Stimulated activated CD8-positive, alpha-beta memory T cell treated with anti-CD3 and anti-CD28 coated beads, Interleukin-2, amount 100 ng/mL, for 48 hours (primary cell): ENCODE results near the gene YKT6.
"Not testable (repeated sequence)": the region's sequence is repeated elsewhere in the genome, so short reads cannot be mapped to it uniquely, and the experiment has no call there.

Experiments
- DNase-seq, 2 donors: peaks; one replicate each; pipeline ENCODE4 v3.0.0-alpha.2; 2020; ENCODE audit warnings: low read depth in 2 of 2

YKT6 gene

DNA sequence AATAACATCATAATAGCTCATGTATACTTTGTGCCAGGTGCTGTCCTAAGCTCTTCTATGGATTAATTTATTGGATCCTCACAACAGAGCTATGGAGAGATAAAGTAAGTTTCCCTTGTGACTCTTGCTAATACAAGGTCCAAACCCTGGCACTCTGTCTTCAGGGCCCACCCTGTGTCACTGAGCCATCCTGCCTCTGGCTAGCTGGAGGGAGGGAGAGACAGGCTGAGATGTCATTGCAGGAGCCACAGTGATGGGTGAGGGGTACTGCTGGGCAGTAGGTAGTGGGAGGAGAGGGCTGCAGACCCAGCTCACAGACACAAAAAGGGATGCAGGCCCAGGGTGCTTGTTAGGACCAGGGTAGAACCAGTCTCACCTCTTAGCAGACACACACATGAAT lies 28.4 kb upstream of the YKT6 start:
- DNase-seq, result no peak

DNA sequence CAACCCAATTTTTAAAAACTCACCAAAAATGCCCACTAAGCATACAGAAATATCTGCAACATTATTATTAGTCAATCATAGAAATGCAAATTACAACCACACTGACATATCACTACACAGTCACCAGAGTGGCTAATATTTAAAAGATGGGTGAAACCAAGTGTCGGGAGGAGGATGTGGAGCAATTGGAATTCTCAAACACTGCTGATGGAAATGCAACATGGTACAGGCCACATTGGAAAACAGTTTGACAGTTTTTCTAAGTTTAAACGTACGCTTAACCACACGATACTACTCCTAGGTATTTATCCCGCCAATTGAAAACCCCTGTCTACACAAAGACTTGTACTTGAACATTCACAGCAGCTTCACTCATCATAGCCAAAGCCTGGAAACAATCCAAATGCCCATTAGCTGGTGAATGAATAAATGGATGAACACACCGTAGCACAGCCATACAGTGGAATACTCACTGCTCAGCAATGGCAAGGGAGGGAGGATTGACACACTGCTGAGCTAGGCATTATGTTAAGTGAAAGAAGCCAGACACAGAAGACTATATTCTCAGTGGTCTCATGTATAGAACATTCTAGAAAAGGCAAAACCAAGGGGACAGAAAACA lies 27.9 kb upstream of the YKT6 start:
- DNase-seq, result no peak

DNA sequence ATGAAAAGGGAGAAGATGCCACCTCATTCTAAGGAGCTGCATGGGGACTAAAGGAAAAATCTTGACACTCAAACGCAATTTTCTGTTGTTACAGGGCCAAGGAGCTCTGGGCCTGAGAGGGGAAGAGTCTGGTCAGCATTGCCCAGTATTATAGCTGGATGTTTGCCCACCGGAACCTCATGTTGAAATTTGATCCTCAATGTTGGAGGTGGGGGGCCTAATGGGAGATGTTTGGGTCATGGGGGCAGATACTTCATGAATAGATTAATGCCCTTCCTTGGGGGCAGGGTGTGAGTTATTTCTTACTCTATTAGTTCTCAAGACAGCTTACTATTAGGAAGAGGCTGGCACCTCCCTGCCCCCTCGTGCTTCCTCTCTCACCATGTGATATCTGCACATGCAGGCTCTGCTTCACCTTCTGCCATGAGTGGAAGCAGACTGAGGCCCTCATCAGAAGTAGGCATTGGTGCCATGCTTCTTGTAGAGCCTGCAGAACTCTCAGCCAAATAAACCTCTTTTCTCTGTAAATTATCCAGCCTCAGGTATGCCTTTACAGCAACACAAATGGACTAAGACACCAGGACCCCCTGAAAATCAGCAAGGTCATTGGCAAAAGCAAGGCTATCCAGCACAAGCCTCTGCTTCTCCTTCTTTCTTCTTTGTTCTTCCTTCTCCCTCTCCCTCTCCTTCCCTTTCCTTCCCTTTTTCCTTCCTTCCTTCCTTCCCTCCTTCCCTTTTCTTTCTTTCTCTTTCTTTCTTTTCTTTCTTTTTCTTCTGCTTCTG lies 26.7 kb upstream of the YKT6 start:
- DNase-seq, result no peak

DNA sequence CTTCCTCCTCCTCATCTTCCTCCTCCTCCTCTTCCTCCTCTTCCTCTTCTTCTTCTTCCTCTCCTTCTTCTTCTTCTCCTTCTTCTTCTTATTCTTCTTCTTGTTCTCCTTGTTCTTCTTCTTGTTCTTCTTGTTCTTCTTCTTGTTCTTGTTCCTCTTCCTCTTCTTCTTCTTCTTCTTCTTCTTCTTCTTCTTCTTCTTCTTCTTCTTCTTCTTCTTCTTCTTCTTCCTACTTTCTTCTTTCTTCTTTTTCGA lies 26.2 kb upstream of the YKT6 start:
- DNase-seq, result not testable (repeated sequence)

DNA sequence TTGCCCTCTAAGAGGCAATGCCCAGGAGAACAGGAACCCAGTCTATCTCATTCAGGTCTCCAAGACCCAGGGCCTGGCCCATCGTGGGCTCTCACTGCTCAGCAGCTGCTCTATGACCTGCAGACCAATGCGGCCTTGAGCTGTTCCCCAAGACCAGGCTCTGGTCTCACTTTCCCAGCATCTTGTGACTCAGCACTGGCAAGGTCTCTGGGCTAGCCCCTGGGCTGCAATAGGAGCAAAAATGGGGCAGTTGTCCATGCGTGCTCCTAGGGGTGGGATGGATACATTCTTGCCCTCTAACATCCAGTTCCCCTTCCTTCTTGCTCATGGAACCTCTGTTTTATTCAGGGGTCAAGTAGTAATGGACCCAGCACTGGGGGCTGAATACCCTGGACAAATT lies 25.0 kb upstream of the YKT6 start:
- no peak for DNase-seq

DNA sequence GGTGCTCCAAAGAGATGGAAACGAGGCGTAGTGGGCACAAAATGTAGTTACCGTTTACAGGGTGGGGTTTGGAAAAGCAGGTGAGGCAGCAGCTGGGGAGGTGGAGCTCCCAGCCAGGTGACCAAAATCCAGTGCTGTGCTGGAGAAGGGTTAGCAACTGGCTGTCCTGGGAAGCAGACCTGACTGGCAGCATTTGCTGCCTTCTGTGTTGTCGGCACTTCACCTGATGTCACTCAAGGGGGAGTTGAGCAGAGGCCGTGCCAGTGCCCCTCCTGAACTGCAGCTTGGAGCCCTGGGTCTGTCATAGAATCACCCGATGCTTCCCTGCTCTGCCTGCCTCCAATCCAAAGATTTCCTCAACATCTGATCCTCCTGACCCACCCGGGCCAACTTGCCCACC lies 24.3 kb upstream of the YKT6 start:
- no peak for DNase-seq

DNA sequence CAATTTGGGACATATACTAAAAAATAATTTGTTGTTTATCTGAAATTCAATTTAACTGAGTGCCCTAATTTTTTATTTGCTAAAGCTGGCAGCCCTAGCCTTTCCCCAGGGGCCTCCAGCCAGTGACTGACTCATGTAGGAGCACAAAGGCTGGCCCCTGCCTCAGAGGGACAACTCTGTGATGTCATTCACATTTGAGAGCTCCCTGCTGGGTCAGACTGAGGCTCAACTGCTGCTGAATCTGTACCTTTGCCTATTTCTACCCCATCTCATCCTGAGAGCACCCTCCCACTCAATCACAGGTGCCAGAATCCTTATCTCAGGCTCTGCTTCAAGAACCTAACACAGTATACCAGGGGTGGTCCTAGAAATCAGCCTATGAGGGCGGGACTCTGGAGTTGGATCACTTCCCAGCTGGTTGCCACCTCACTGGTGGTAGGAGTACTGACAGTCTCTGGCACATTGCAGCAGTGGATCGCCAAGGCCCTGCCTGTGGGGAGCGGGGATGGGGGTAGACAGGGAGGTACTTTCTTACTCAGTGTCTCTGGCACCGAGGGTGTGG lies 23.1 kb upstream of the YKT6 start:
- DNase-seq, result no peak

DNA sequence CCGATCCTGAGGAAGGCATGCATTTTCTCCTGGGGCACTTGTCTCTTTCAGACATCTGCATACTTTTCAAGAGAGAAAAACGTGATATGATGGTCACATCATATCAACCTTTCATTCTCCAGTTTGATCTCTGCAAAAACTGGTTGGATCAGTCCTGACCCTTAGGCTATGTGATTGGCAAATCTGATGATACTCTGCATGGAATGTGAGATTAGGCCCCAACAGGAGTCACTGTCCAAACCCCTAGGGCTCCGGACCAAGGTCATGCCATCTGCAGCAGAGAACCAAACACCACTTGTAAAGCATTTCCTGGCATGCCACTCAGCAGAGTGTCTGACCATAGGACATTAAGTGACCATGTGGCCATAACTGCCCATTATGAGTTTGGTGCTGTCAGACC lies 20.1 kb upstream of the YKT6 start:
- DNase-seq, result no peak

DNA sequence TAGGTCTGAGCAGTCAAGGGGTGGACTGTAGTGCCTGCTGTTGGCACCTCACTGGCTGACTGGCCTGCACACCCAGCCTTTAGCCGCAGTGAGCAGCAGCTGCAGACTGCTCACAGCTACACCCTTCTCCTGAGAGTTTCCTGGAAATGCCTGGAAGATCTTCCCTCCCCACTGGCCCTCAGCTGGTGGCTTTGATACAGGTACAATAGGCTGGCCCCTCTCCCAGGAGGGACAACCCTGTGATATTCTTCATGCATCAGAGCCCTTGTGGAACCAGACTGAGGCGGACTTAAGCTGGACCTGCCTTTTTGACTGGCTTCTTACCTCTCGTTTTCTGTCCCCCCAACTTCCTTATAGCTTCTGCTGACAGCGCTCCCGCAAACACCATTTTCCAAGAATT lies 18.0 kb upstream of the YKT6 start:
- no peak for DNase-seq

DNA sequence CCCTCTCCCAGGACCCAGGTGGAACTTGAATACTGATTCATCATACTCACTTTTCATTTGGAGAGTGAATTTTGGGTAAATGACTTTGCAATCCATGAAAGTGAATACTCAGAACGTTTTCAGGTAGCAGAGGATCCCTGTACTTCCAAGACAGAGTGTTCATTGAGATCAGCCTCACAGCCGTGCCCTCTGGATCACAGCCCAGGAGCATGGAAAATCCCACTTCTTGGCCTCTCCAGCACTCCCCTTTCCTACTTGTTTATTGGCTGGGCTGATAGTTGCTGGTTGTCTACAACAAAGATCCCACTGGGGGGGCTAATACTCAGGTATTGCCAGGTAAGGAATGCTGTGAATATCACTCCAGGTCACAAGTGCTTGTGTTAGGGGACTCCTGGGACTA lies 17.4 kb upstream of the YKT6 start:
- DNase-seq, result no peak

DNA sequence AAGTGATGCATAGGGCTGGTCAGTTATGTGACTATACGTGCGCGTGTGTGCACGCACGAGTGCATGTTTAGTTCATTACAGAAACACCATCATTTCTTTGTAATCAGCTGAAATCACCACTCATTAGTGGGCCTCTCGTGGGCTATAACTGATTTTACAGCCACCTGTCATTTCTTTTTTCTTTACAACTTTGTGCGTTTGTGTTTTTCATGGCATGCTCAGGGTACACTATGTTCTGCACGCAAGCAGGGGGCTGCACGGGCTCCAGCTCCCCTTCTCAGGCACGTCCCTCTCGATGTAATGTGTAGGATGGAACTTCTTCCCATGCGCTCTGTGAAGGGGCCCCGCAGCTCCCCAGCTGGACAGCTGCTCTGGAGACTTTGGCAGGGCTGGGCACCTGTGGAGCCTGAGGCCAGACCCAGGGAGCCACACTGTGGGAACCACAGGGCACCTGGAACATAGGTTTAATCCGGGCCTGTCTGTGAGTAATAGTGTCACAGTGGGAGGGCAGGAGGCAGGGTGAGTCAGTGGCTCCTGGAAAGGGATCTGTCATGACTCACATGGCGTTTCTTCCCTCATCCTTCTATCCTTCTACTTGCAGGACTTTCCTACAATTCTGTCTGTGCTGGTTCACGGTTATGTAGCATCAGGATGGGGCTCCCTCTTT lies 16.4 kb upstream of the YKT6 start:
- DNase-seq, result no peak

DNA sequence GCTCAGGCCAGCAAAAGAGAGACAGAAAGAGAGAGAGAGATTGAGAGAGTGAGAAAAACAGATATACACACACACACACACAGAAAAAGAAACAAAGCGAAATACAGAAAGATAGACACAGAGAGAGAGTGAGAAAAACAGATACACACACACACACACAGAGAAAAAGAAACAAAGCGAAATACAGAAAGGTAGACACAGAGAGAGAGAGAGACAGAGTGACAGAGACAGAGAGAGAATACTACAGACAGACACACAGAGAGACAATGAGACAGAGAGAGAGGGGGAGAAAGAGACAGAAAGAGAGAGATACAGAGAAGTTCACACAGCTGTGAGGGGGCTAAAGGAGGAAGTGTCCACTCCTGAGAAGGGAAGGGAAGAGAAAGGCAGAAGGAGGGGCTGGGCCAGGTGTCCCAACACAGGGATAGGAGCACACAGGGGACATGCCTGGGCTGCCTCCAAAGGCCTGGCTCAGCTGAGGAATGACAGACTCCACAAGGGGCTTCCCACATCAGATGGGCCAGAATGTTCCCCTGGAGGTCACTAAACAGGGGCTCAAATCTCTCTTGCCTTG lies 15.8 kb upstream of the YKT6 start:
- DNase-seq, result no peak

DNA sequence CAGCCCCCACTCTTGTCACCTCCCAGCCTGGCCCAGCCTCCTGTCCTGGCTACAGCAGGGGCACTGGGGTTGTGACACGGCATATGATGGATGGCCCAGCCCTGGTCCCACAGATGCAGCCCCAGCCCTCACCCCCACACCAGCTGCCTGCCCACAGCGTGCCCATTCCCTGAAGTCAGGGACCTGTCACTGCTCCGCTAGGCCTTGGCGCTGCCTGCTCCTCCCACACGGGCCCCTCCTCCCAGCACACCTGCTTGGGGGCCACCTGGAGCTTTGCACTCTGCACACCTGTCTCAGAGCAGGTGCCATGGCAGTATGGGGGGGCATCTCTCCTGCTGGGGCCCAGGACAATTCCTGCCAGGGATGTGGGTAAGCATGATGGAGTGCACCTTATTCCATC lies 15.0 kb upstream of the YKT6 start:
- DNase-seq, result no peak

DNA sequence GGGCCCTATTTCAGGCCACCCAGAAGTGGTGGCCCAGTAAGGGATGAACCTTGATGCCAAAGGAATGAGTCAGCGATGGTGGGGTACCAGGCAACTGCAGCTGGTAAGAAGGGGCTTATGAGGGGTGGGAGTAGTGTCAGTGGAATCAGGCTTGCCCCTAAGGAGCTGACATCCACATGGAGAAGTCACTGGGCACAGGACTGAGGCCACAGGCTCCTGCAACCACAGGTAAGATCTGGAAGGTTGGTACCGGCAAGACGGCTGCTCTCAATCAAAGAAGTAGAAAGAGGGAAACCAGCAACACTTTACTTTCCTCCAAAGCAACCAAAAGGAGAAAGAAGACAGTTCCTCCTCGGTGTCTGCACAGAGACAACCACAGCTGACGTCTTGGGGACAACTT lies 14.0 kb upstream of the YKT6 start:
- no peak for DNase-seq

DNA sequence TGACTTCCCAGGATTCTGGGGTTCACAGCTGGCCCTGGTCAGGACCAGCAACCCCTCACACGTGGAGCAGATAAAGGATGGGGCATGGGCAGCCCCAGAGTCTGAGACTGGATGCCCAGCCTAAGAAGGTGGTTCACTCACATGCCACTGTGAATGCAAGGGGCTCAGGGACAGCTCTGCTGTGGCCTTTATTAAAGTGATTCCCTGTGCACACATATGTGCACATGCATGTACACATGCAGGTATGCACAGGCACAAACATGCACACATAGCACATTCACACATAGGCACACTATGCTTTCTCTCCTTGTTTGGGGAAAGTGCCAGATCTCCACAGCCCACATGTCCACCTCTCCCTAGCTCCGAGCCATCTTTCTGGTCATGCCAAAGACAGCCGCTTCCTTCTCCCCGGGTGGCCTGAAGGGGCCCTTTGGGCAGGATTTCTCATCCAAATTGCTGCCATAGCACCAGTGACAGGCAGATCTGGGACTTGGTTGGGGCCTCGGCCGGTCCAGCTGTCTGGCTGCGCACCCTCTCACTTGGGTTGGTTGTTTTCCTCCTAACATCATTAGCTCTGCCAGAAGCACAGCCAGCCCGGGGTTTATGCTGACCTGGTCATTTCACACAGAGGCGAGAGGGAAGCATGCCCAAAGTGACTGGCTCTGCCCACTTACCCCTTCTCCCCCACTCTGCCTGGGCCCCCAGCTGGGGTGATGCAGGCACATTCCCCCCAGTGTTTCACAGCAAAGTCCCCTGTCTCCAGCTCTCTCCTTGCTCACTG lies 13.0 kb upstream of the YKT6 start:
- no peak for DNase-seq

DNA sequence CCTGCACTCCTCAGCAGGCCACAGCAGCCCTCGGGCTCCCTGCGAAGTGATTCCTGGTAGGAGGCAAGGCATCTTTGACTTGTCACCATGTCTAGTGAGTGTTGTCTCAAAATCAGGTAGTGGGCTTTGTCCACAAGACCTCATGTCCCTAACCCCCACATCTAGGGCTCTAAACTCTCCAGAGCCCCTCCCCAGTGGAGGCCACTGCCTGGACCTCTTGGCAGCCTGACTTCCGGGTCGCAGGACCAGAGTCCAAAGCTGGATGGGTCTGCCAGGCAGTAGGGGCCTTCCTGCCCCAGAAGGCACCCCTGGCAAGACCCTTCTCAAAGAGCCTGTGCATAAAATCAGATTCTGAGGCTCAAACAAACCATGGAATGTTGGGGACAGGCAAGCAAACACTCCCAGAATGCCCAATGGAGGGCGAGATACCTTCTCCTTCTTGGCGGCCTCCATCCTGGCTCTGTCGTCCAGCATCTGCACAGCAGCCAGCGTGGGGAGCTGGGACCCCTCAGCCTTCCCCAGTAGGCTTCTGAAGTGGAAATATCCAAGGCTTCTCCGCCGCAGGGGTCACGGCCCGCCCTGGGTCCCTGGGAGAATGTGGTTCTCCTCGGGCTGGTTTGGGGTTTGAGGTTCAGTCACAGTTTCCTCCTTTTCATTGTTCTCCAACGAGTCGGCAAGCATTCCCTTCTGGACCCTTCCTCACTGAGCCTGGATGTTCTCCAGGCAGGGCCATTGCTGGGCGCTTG lies 12.1 kb upstream of the YKT6 start:
- DNase-seq, result no peak

DNA sequence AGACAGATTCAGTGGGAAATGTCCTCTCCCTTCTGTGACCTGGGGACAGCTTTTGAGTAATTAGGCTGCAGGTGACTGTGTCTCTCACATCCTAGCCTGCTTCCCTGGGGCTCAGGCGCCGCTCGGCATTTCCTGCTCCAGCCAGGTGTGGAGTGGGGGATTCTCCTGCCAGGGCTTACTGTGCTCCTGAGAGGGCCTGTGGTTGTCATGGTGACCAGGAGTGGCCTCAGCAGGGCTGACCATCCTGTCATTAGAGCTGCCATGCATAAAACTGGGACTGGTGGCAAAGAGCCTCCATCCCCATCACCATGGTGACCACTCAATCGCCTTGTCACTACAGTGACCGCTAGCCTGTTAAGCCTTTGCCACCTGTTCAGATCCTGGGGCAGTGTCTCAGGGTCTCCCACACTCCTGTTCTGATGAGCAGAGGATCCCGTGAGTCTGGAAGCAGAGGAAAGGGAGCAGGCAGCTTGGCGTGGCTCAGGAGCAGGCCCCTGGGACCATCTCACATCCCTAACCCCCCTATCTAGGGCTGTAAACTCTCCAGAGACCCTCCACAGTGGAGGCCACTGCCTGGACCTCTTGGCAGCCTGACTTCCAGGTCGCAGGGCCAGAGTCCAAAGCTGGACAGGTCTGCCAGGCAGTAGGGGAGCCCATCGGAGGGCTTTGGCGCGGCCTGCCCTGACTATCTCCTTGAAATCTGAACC lies 11.3 kb upstream of the YKT6 start, which contains the start of gene GCK:
GCK (minus strand) TSS at position 154 of the 707 bp plus-strand sequence. CDS start 486 bp downstream, outside the sequence.
- no peak for DNase-seq

DNA sequence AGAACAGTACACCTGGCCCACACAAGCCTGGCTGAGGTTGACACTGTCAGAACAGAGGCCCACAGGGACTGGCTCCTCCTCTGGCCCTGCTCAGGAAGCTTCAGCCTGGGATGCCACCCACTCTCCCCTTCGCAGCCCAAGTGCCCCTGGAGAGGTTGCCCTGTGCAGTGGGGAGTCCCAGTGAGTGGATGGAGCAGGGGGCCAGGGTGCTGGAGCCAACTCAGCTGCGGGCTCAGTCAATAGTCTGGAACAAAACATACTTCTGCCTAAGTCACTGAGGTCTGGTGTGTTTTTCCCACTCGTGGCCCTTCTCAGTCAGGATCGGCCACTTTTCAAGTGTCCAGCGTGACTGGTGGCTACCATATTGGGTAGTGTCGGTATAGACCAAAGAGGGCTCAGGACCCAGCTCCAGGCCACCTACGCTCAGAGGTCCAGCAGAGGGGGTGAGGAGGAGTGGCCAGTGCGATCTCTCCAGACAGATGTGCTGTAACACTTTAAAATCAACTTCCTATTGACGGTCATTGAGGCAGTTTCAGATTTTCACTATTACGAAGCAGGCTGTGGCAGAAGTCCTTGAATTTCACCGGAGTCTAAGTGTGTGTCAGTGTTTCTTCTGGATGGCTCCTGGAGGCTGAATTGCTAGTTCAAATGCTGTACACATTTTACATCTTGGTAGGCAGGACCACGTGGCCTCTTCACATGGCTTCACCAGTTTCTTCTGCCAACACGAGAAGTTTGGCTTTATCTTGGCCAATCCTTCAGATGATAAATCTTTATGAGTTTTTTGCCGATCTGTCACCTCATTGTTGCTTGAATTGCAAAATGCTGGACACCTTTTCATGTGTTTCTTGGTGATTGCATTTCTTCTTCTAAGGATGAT lies 10.5 kb upstream of the YKT6 start:
- DNase-seq, result no peak

DNA sequence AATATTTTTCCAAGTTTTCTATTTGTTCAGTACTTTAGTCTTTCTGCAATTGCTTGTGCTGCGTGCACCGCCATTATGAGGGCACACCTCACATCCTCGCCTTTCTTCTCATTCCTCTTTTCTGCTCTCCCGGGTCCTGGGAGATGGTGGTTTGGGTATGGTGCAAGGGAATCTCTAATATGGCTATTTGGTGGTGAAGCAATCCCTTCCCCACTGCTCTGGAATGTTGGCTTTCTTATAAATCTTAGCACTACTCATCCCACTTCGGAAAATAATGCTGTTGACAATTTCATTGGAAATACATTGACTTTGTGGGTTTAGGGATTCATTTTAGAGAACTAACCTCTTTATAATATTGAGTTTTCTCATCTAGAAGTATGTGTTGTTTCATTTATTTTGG lies 9.6 kb upstream of the YKT6 start:
- no peak for DNase-seq
